ENCODE results near the gene GSTO2. TPM values are rescaled to one million over a fixed set of nuclear protein-coding genes. Genes with fewer than 3 reads are reported as not detected.

GSTO2 gene
- total and polyA plus RNA-seq, 2 of the 13 experiments (the other 11 are each of a cell fraction or from before 2014, with no cell fraction given) = 2.1 to 7.9 TPM

- TF ChIP-seq, protein P1, sequence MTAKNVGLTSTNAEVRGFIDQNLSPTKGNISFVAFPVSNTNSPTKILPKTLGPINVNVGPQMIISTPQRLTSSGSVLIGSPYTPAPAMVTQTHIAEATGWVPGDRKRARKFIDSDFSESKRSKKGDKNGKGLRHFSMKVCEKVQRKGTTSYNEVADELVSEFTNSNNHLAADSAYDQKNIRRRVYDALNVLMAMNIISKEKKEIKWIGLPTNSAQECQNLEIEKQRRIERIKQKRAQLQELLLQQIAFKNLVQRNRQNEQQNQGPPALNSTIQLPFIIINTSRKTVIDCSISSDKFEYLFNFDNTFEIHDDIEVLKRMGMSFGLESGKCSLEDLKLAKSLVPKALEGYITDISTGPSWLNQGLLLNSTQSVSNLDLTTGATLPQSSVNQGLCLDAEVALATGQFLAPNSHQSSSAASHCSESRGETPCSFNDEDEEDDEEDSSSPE (CRISPR knock-in tag; IDR thresholded peaks at IDR 0.05) = no peak
- no peak for TF ChIP-seq AGO1 (IDR thresholded peaks at IDR 0.05; ENCODE audit: low read depth, low read length, poor library complexity, severe bottlenecking)
- TF ChIP-seq ZFP36L1 (CRISPR knock-in tag; IDR thresholded peaks at IDR 0.05) = no peak
- no peak for TF ChIP-seq SCMH1 (CRISPR knock-in tag; IDR thresholded peaks at IDR 0.05; ENCODE audit: borderline replicate concordance)
- TF ChIP-seq RXRB (CRISPR knock-in tag; IDR thresholded peaks at IDR 0.05; ENCODE audit: borderline replicate concordance) = 0 out of 2 replicates have a peak, but pooled peaks have one; percentile 24
- TF ChIP-seq PHF21A (CRISPR knock-in tag; IDR thresholded peaks at IDR 0.05) = 0 out of 2 replicates have a peak, but pooled peaks have one; percentile 29
- TF ChIP-seq, protein P2, sequence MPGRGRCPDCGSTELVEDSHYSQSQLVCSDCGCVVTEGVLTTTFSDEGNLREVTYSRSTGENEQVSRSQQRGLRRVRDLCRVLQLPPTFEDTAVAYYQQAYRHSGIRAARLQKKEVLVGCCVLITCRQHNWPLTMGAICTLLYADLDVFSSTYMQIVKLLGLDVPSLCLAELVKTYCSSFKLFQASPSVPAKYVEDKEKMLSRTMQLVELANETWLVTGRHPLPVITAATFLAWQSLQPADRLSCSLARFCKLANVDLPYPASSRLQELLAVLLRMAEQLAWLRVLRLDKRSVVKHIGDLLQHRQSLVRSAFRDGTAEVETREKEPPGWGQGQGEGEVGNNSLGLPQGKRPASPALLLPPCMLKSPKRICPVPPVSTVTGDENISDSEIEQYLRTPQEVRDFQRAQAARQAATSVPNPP (CRISPR knock-in tag; IDR thresholded peaks at IDR 0.05) = no peak
- no peak for TF ChIP-seq MXI1 (IDR thresholded peaks at IDR 0.05; ENCODE audit: borderline replicate concordance, low read depth, low read length)
- TF ChIP-seq BORCS8-MEF2B (CRISPR knock-in tag; IDR thresholded peaks at IDR 0.05) = no peak
- TF ChIP-seq RAD51 (IDR thresholded peaks at IDR 0.05; ENCODE audit: borderline replicate concordance) = no peak
- no peak for TF ChIP-seq ZNF451 (CRISPR knock-in tag; IDR thresholded peaks at IDR 0.05)
- no peak for TF ChIP-seq HNRNPLL (IDR thresholded peaks at IDR 0.05; ENCODE audit: low read depth, low read length, poor library complexity, severe bottlenecking)
- TF ChIP-seq ZNF629 (CRISPR knock-in tag; conservative IDR thresholded peaks at IDR 0.05) = peak; percentile 94
- TF ChIP-seq GTF2F1 (IDR thresholded peaks at IDR 0.05; ENCODE audit: low read length) = no peak
- no peak for TF ChIP-seq NFKBIZ (CRISPR knock-in tag; IDR thresholded peaks at IDR 0.05)
- no peak for TF ChIP-seq SIX1 (CRISPR knock-in tag; IDR thresholded peaks at IDR 0.05; ENCODE audit: borderline replicate concordance)
- TF ChIP-seq, protein P3, sequence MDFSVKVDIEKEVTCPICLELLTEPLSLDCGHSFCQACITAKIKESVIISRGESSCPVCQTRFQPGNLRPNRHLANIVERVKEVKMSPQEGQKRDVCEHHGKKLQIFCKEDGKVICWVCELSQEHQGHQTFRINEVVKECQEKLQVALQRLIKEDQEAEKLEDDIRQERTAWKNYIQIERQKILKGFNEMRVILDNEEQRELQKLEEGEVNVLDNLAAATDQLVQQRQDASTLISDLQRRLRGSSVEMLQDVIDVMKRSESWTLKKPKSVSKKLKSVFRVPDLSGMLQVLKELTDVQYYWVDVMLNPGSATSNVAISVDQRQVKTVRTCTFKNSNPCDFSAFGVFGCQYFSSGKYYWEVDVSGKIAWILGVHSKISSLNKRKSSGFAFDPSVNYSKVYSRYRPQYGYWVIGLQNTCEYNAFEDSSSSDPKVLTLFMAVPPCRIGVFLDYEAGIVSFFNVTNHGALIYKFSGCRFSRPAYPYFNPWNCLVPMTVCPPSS (IDR thresholded peaks at IDR 0.05) = no peak
- TF ChIP-seq ZNF460 (CRISPR knock-in tag; IDR thresholded peaks at IDR 0.05; ENCODE audit: borderline replicate concordance) = peak; percentile 97
- TF ChIP-seq ZNF598 (CRISPR knock-in tag; IDR thresholded peaks at IDR 0.05; ENCODE audit: borderline replicate concordance) = no peak
- no peak for TF ChIP-seq RXRA (CRISPR knock-in tag; IDR thresholded peaks at IDR 0.05)
- TF ChIP-seq ZZZ3 (CRISPR knock-in tag; IDR thresholded peaks at IDR 0.05; ENCODE audit: borderline replicate concordance) = no peak
- TF ChIP-seq MBD4 (IDR thresholded peaks at IDR 0.05; ENCODE audit: borderline replicate concordance, low read length) = no peak
- TF ChIP-seq HNF4A (CRISPR knock-in tag; IDR thresholded peaks at IDR 0.05) = peak; percentile 47
- peak; percentile 3; the same call in 1 of the 2 replicates for TF ChIP-seq IRX3 (CRISPR knock-in tag; IDR thresholded peaks at IDR 0.05; ENCODE audit: borderline replicate concordance, low read depth)
Measured at GRCh38 chr10:104232613-104233102, 36.3 kb upstream of the GSTO2 start (continued).

Data from HepG2 (cell line).